K562 (cell line): ENCODE measurements around the gene HSF2BP.

Experiments used
- TBL1XR1 ChIP-seq, 2 experiments: IDR thresholded peaks; 2 replicates each; pipeline ENCODE4 v1.6.1; 2012; ENCODE audit warnings: improper control_type of control experiment in 2 of 2, low read length in 2 of 2, mild to moderate bottlenecking in 1 of 2
- TF ChIP-seq, protein P1 (sequence below): fragments of 200-800 bp; sonication (Bioruptor generic); IDR thresholded peaks from 2 replicates; pipeline ENCODE4 v1.6.1; 2016; ENCODE audit warnings: missing genetic modification characterization, missing compliant biosample characterization
- TF ChIP-seq, protein P2 (sequence below), 2 experiments: fragments of 450-650 bp; conservative IDR thresholded peaks; 2 replicates each; pipeline ENCODE4 v1.6.1; 2017; ENCODE audit warnings: mild to moderate bottlenecking in 2 of 2, moderate library complexity in 2 of 2

DNA sequence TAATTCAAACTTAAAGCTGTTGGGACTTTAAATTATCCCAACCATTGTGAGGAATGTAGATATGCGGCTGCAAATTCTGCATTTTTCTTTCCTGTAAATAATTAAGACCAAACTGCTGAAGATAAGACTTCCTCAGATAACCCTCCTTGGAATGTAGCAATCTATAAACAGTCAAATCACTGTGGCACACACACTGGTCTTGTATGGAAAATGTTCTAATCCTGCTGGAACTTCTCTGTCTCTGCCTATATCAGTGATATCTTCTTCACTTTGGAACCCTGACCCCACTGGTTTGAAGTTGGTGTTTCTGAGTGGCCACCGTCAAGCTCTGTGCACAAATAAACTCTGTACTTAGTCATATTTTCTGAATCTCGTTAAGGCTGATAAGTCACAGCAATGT is 32.9 kb downstream of the HSF2BP start:
- TF ChIP-seq TBL1XR1 (IDR thresholded peaks at IDR 0.05; ENCODE audit: low read length in 2 of 2): no peak
- TF ChIP-seq, protein P1, sequence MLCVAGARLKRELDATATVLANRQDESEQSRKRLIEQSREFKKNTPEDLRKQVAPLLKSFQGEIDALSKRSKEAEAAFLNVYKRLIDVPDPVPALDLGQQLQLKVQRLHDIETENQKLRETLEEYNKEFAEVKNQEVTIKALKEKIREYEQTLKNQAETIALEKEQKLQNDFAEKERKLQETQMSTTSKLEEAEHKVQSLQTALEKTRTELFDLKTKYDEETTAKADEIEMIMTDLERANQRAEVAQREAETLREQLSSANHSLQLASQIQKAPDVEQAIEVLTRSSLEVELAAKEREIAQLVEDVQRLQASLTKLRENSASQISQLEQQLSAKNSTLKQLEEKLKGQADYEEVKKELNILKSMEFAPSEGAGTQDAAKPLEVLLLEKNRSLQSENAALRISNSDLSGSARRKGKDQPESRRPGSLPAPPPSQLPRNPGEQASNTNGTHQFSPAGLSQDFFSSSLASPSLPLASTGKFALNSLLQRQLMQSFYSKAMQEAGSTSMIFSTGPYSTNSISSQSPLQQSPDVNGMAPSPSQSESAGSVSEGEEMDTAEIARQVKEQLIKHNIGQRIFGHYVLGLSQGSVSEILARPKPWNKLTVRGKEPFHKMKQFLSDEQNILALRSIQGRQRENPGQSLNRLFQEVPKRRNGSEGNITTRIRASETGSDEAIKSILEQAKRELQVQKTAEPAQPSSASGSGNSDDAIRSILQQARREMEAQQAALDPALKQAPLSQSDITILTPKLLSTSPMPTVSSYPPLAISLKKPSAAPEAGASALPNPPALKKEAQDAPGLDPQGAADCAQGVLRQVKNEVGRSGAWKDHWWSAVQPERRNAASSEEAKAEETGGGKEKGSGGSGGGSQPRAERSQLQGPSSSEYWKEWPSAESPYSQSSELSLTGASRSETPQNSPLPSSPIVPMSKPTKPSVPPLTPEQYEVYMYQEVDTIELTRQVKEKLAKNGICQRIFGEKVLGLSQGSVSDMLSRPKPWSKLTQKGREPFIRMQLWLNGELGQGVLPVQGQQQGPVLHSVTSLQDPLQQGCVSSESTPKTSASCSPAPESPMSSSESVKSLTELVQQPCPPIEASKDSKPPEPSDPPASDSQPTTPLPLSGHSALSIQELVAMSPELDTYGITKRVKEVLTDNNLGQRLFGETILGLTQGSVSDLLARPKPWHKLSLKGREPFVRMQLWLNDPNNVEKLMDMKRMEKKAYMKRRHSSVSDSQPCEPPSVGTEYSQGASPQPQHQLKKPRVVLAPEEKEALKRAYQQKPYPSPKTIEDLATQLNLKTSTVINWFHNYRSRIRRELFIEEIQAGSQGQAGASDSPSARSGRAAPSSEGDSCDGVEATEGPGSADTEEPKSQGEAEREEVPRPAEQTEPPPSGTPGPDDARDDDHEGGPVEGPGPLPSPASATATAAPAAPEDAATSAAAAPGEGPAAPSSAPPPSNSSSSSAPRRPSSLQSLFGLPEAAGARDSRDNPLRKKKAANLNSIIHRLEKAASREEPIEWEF (CRISPR knock-in tag): no peak
- TF ChIP-seq, protein P2, sequence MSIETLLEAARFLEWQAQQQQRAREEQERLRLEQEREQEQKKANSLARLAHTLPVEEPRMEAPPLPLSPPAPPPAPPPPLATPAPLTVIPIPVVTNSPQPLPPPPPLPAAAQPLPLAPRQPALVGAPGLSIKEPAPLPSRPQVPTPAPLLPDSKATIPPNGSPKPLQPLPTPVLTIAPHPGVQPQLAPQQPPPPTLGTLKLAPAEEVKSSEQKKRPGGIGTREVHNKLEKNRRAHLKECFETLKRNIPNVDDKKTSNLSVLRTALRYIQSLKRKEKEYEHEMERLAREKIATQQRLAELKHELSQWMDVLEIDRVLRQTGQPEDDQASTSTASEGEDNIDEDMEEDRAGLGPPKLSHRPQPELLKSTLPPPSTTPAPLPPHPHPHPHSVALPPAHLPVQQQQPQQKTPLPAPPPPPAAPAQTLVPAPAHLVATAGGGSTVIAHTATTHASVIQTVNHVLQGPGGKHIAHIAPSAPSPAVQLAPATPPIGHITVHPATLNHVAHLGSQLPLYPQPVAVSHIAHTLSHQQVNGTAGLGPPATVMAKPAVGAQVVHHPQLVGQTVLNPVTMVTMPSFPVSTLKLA (conservative IDR thresholded peaks at IDR 0.05): no peak
